ENCODE measurements around the gene SREK1. TPM values are rescaled to one million over a fixed set of nuclear protein-coding genes. Genes with fewer than 3 reads are reported as not detected.

The SREK1 gene
- total and polyA plus RNA-seq, 2 donors (not counting 3 experiments of a cell fraction or from before 2014, with no cell fraction given): 27.4 to 78.6 TPM

GRCh38 chr5:66232275-66232674 lies 88.2 kb downstream of the SREK1 start:
- no peaks in the 10 kb centered on the region for H3K9me1 ChIP-seq (replicated peaks; ENCODE audit: control insufficient read depth, extremely low read depth, insufficient read depth, low read length)
- dilution Hi-C loops (cut with MboI; ENCODE audit: extremely low pct_ligation_motif_present, low sequenced_read_pairs) (no loop called here), intact Hi-C loops (cut with micrococcal nuclease) (no loop called here)
- no peaks in the 10 kb centered on the region for H3K4me1 ChIP-seq (ENCODE audit: control insufficient read depth, extremely low read depth, insufficient read depth, low read length)
- H3K36me3 ChIP-seq (ENCODE audit: control insufficient read depth in 2 of 2, extremely low read depth in 1 of 2, insufficient read depth in 2 of 2, low read length in 2 of 2): no peaks in the 10 kb centered on the region
- peaks cover 0 to 3% of the 10 kb centered on the region in 2 experiments for H3K27me3 ChIP-seq (ENCODE audit: control insufficient read depth in 2 of 2, insufficient read depth in 2 of 2, low read length in 2 of 2)
- ChIA-PET CTCF (no interaction called here), POLR2A (no interaction called here)
- H3K4me3 ChIP-seq (replicated peaks in 1 of 3; ENCODE audit: insufficient read depth in 1 of 3, low read depth in 1 of 3, low read length in 3 of 3): no peak overlapping the region
- no peaks in the 10 kb centered on the region for H4K20me1 ChIP-seq (replicated peaks; ENCODE audit: control insufficient read depth, extremely low read depth, insufficient read depth, low read length)
- no peak for TF ChIP-seq CTCF (IDR thresholded peaks at IDR 0.05; ENCODE audit: extremely low read depth in 1 of 2, insufficient read depth in 1 of 2, low read depth in 1 of 2, low read length in 2 of 2)
- TF ChIP-seq GATA2 (IDR thresholded peaks at IDR 0.05; ENCODE audit: insufficient read depth, insufficient read length, low read depth, low read length): no peak
- TF ChIP-seq EZH2 (IDR thresholded peaks at IDR 0.05; ENCODE audit: borderline replicate concordance, low read depth, low read length, severe bottlenecking): no peak
- TF ChIP-seq MAX (IDR thresholded peaks at IDR 0.05; ENCODE audit: insufficient read depth, insufficient read length): no peak
- no peak for TF ChIP-seq POLR2AphosphoS5 (IDR thresholded peaks at IDR 0.05; ENCODE audit: insufficient read depth, low read depth, low read length)
- no peak for TF ChIP-seq MYC (IDR thresholded peaks at IDR 0.05; ENCODE audit: low read depth, low read length)
- TF ChIP-seq POLR2A (IDR thresholded peaks at IDR 0.05; ENCODE audit: low read depth, low read length): no peak
- TF ChIP-seq FOS (IDR thresholded peaks at IDR 0.05; ENCODE audit: borderline replicate concordance, insufficient read depth, low read length): no peak
- TF ChIP-seq JUN (IDR thresholded peaks at IDR 0.05; ENCODE audit: borderline replicate concordance, insufficient read depth, insufficient read length, low read depth): no peak
- H3K9ac ChIP-seq (replicated peaks; ENCODE audit: extremely low read depth, insufficient read depth, low read length): no peak overlapping the region
- no peak for FAIRE-seq
- H3K27ac ChIP-seq (ENCODE audit: insufficient read depth, low read depth, low read length): no peak overlapping the region
- H3K4me2 ChIP-seq (ENCODE audit: insufficient read depth, low read length): no peak overlapping the region
- no TSS peak for BruUV-seq (replicated peaks)
- DNase-seq (ENCODE audit: low read depth, low spot score): no peak
- no peaks in the 10 kb centered on the region for H3K79me2 ChIP-seq (ENCODE audit: control insufficient read depth, insufficient read depth, low read length)
- H2AFZ ChIP-seq (ENCODE audit: low read depth, low read length): no peak overlapping the region
- H3K9me3 ChIP-seq (replicated peaks; ENCODE audit: control insufficient read depth, insufficient read depth, low read length): no peaks in the 10 kb centered on the region
